NT2/D1 (cell line): Measurements from ENCODE around the gene CENPX.

Source experiments
- DNase-seq: peaks from one replicate; pipeline ENCODE4 v3.0.0-alpha.2; 2011; ENCODE audit warnings: low read depth, low spot score
- H3K27me3 ChIP-seq: 2 replicates; pipeline ENCODE4 v1.6.0; 2011; ENCODE audit warnings: mild to moderate bottlenecking; ENCODE audit not compliant: insufficient read length, insufficient read depth
- H3K36me3 ChIP-seq: 2 replicates; pipeline ENCODE4 v1.6.1; 2011; ENCODE audit warnings: mild to moderate bottlenecking, low read length, mixed read lengths; ENCODE audit not compliant: insufficient read depth, insufficient read length
- H3K4me1 ChIP-seq: 2 replicates; pipeline ENCODE4 v1.5.1; 2011; ENCODE audit not compliant: insufficient read depth, insufficient read length
- H3K4me3 ChIP-seq: 2 replicates; pipeline ENCODE4 v1.5.1; 2011; ENCODE audit warnings: low read depth; ENCODE audit not compliant: insufficient read length
- H3K9ac ChIP-seq: 2 replicates; pipeline ENCODE4 v1.6.0; 2011; ENCODE audit warnings: low read depth; ENCODE audit not compliant: insufficient read length
- H3K9me3 ChIP-seq: 2 replicates; pipeline ENCODE4 v1.5.1; 2011; ENCODE audit warnings: mild to moderate bottlenecking, low read length; ENCODE audit not compliant: insufficient read depth
- SUZ12 ChIP-seq: IDR thresholded peaks from 2 replicates; pipeline ENCODE4 v1.6.1; 2011; ENCODE audit not compliant: insufficient read length, insufficient read depth; ENCODE audit errors: extremely low read depth
- YY1 ChIP-seq: IDR thresholded peaks from 2 replicates; pipeline ENCODE4 v1.6.1; 2011; ENCODE audit not compliant: insufficient read length, insufficient read depth
- ZNF274 ChIP-seq: IDR thresholded peaks from 2 replicates; pipeline ENCODE4 v1.6.1; 2011; ENCODE audit warnings: mild to moderate bottlenecking, low read depth, low read length

The CENPX gene

GRCh38 chr17:82053556-82054263, 31.0 kb upstream of the CENPX start:
- Histone ChIP-seq H3K9me3 (no peaks in the 10 kb centered on the region), H3K9ac (peak overlapping the region; percentile 96), H3K4me3 (no peak overlapping the region), H3K36me3 (peaks cover 76% of the 10 kb centered on the region), H3K4me1 (peaks cover 29% of the 10 kb centered on the region), H3K27me3 (peaks cover 3% of the 10 kb centered on the region)
- TF ChIP-seq YY1 (no peak), SUZ12 (no peak), ZNF274 (no peak)
- no peak for DNase-seq

- peaks cover 3% of the 10 kb centered on the region for H3K27me3 ChIP-seq
- peaks cover 26% of the 10 kb centered on the region for H3K4me1 ChIP-seq
- no peak for DNase-seq
- peaks cover 76% of the 10 kb centered on the region for H3K36me3 ChIP-seq
- TF ChIP-seq ZNF274 (no peak), YY1 (no peak)
- H3K4me3 ChIP-seq, result peak overlapping the region; percentile 97
- peak overlapping the region; percentile 96 for H3K9ac ChIP-seq
- no peaks in the 10 kb centered on the region for H3K9me3 ChIP-seq
These were observed 30.5 kb upstream of the CENPX start for GRCh38 chr17:82053130-82053529.

GRCh38 chr17:82052638-82053059, 30.0 kb upstream of the CENPX start:
- TF ChIP-seq ZNF274 (no peak), SUZ12 (no peak), YY1 (no peak)
- H3K4me3 ChIP-seq, result peak overlapping the region; percentile 97
- H3K27me3 ChIP-seq, result peaks cover 3% of the 10 kb centered on the region
- H3K9me3 ChIP-seq, result no peaks in the 10 kb centered on the region
- peaks cover 76% of the 10 kb centered on the region for H3K36me3 ChIP-seq
- no peak for DNase-seq
- H3K4me1 ChIP-seq, result peaks cover 26% of the 10 kb centered on the region
- peak overlapping the region; percentile 96 for H3K9ac ChIP-seq

GRCh38 chr17:82051776-82052637, 29.3 kb upstream of the CENPX start, which contains the start of the genes GPS1 and RFNG:
TSS of gene GPS1 (plus strand) at chr17:82051898. CDS start at chr17:82051932, 34 bp downstream.
TSS of gene RFNG (minus strand) at chr17:82051811. CDS start at chr17:82051766, 45 bp downstream.
- H3K36me3 ChIP-seq, result peaks cover 76% of the 10 kb centered on the region
- peak within 1 kb of the TSS; percentile 96 for H3K9ac ChIP-seq
- peak within 1 kb of the TSS; percentile 97 for H3K4me3 ChIP-seq
- H3K9me3 ChIP-seq, result no peaks in the 10 kb centered on the region
- TF ChIP-seq SUZ12 (no peak), ZNF274 (no peak), YY1 (no peak)
- peaks cover 26% of the 10 kb centered on the region for H3K4me1 ChIP-seq
- DNase-seq, result no peak
- peaks cover 3% of the 10 kb centered on the region for H3K27me3 ChIP-seq

GRCh38 chr17:82050761-82051641, 28.3 kb upstream of the CENPX start:
- peak overlapping the region; percentile 96 for H3K9ac ChIP-seq
- H3K27me3 ChIP-seq, result peaks cover 3% of the 10 kb centered on the region
- no peaks in the 10 kb centered on the region for H3K9me3 ChIP-seq
- H3K4me3 ChIP-seq, result peak overlapping the region; percentile 97
- TF ChIP-seq YY1, result no peak
- TF ChIP-seq ZNF274, result no peak
- no peak for TF ChIP-seq SUZ12
- H3K4me1 ChIP-seq, result peaks cover 28% of the 10 kb centered on the region
- DNase-seq, result no peak
- peaks cover 73% of the 10 kb centered on the region for H3K36me3 ChIP-seq

GRCh38 chr17:82050152-82050760, 27.6 kb upstream of the CENPX start:
- peak overlapping the region; percentile 96 for H3K9ac ChIP-seq
- peak overlapping the region; percentile 97 for H3K4me3 ChIP-seq
- no peaks in the 10 kb centered on the region for H3K9me3 ChIP-seq
- TF ChIP-seq ZNF274 (no peak), YY1 (no peak), SUZ12 (no peak)
- H3K4me1 ChIP-seq, result peaks cover 24% of the 10 kb centered on the region
- H3K36me3 ChIP-seq, result peaks cover 66% of the 10 kb centered on the region
- H3K27me3 ChIP-seq, result peaks cover 3% of the 10 kb centered on the region
- DNase-seq, result no peak
